ENCODE measurements around the gene L3MBTL3. TPM values are rescaled to one million over a fixed set of nuclear protein-coding genes. Genes with fewer than 3 reads are reported as not detected.

L3MBTL3 gene
- total RNA-seq, 2 experiments from 2014 or later = 29.0 to 30.1 TPM

DNA sequence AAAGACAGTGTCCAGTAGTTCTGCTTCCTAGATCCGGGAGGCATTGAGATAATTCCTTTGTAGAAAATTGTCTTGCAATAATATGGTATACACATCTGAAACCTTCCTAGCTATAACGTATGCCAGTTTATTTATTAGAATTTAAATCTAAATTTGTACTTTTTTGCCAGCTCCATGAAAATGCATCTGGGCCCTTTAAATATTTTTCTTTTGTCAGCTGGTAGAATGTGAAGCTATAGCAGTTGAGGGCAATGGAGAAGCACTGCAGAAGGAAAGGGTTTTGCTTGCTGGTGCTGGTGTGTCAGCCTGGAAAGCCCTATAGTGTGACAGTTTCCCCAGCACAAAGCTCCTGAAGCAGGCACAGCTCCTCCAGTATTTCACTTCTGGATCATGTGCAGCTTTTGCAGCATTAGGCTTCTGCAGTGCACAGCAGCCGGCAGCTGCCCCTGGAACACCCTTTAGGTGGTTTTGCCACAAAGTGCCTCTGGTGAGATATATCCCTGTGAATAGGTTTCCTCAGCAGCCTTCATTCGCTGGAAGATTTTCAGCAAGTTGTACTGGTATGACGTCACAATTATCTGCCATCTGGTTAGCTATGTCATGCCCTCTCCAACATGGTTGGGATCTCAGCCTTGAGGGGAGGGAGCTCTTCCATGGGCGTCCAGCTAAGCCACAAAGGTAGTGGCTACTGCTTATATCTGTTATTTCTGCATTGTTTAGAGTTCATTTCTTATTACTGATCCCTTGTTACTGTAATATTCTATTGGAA is 40.0 kb upstream of the L3MBTL3 start:
- intact Hi-C loops (cut with DNase I, micrococcal nuclease) = loop anchor here in 1 of 2 experiments (10.0 kb wide), 1 partner anchor 1254 kb away; no protein-coding TSS in a partner anchor
- peaks cover 14% of the 10 kb centered on the region for H3K9me3 Mint-ChIP-seq
- Histone ChIP-seq H3K4me3 (ENCODE audit: low read length) (no peak overlapping the region), H3K27ac (ENCODE audit: low read depth in 1 of 2, low read length in 2 of 2) (no peak overlapping the region), H3K4me1 (ENCODE audit: insufficient read depth, low read length) (no peaks in the 10 kb centered on the region), H3K9me3 (ENCODE audit: control insufficient read depth in 1 of 2, insufficient read depth in 1 of 2, low read length in 2 of 2) (peaks cover 6 to 15% of the 10 kb centered on the region in 2 experiments), H3K27me3 (ENCODE audit: control insufficient read depth in 1 of 2, insufficient read depth in 2 of 2, low read length in 2 of 2) (no peaks in the 10 kb centered on the region), H3K36me3 (ENCODE audit: insufficient read depth, low read length) (no peaks in the 10 kb centered on the region)
- H3K4me1 Mint-ChIP-seq (ENCODE audit: low read depth) = no peaks in the 10 kb centered on the region
- no peak overlapping the region for H3K4me3 Mint-ChIP-seq
- no peaks in the 10 kb centered on the region for H3K27me3 Mint-ChIP-seq
- DNase-seq = no peak
- no peak overlapping the region for H3K27ac Mint-ChIP-seq
- peaks cover 9% of the 10 kb centered on the region for H3K36me3 Mint-ChIP-seq (ENCODE audit: low read depth)
- ChIA-PET POLR2A (no interaction called here), CTCF (no interaction called here)
- no peak for ATAC-seq (ENCODE audit: poor library complexity)
- no peak for TF ChIP-seq CTCF (IDR thresholded peaks at IDR 0.05)

- CTCF ChIA-PET = no interaction called here
- ATAC-seq (ENCODE audit: poor library complexity) (no peak), DNase-seq (no peak)
- no peaks in the 10 kb centered on the region for H3K36me3 ChIP-seq (ENCODE audit: insufficient read depth, low read length)
- Mint-ChIP-seq H3K4me1 (ENCODE audit: low read depth) (no peaks in the 10 kb centered on the region), H3K36me3 (ENCODE audit: low read depth) (peaks cover 9% of the 10 kb centered on the region), H3K27ac (no peak overlapping the region), H3K4me3 (no peak overlapping the region), H3K9me3 (peaks cover 14% of the 10 kb centered on the region), H3K27me3 (no peaks in the 10 kb centered on the region)
- H3K27ac ChIP-seq (ENCODE audit: low read depth in 1 of 2, low read length in 2 of 2) = no peak overlapping the region
- peaks cover 6 to 15% of the 10 kb centered on the region in 2 experiments for H3K9me3 ChIP-seq (ENCODE audit: control insufficient read depth in 1 of 2, insufficient read depth in 1 of 2, low read length in 2 of 2)
- H3K4me1 ChIP-seq (ENCODE audit: insufficient read depth, low read length) = no peaks in the 10 kb centered on the region
- intact Hi-C loops (cut with DNase I, micrococcal nuclease) = no loop called here
- no peaks in the 10 kb centered on the region for H3K27me3 ChIP-seq (ENCODE audit: control insufficient read depth in 1 of 2, insufficient read depth in 2 of 2, low read length in 2 of 2)
- POLR2A ChIA-PET = no interaction called here
- H3K4me3 ChIP-seq (ENCODE audit: low read length) = no peak overlapping the region
- TF ChIP-seq CTCF (IDR thresholded peaks at IDR 0.05) = no peak
Observed at GRCh38 chr6:129980821-129981220, 37.6 kb upstream of the L3MBTL3 start.

- no peaks in the 10 kb centered on the region for H3K4me1 ChIP-seq (ENCODE audit: insufficient read depth, low read length)
- no peaks in the 10 kb centered on the region for H3K4me1 Mint-ChIP-seq (ENCODE audit: low read depth)
- no peaks in the 10 kb centered on the region for H3K36me3 ChIP-seq (ENCODE audit: insufficient read depth, low read length)
- ATAC-seq (ENCODE audit: poor library complexity) (no peak), DNase-seq (no peak)
- H3K4me3 Mint-ChIP-seq = no peak overlapping the region
- no peak overlapping the region for H3K27ac ChIP-seq (ENCODE audit: low read depth in 1 of 2, low read length in 2 of 2)
- no peaks in the 10 kb centered on the region for H3K27me3 Mint-ChIP-seq
- intact Hi-C loops (cut with DNase I, micrococcal nuclease) = no loop called here
- CTCF ChIA-PET = no interaction called here
- no peak overlapping the region for H3K4me3 ChIP-seq (ENCODE audit: low read length)
- H3K27me3 ChIP-seq (ENCODE audit: control insufficient read depth in 1 of 2, insufficient read depth in 2 of 2, low read length in 2 of 2) = no peaks in the 10 kb centered on the region
- peaks cover 6 to 15% of the 10 kb centered on the region in 2 experiments for H3K9me3 ChIP-seq (ENCODE audit: control insufficient read depth in 1 of 2, insufficient read depth in 1 of 2, low read length in 2 of 2)
- H3K9me3 Mint-ChIP-seq = peaks cover 14% of the 10 kb centered on the region
- POLR2A ChIA-PET = no interaction called here
- H3K36me3 Mint-ChIP-seq (ENCODE audit: low read depth) = peaks cover 9% of the 10 kb centered on the region
- no peak overlapping the region for H3K27ac Mint-ChIP-seq
- TF ChIP-seq CTCF (IDR thresholded peaks at IDR 0.05) = no peak
Observed at GRCh38 chr6:129981598-129981997, 36.8 kb upstream of the L3MBTL3 start.

Data from CD4-positive, alpha-beta T cell (primary cell).